PC-9 (cell line): ENCODE data around the gene PDZD7. TPM values are rescaled to one million over a fixed set of nuclear protein-coding genes. Genes with fewer than 3 reads are reported as not detected.

Experiments used
- BruUV-seq: library from RNA; stranded (reverse); fragments of 400-500 nt; replicated peaks from 2 replicates; lab custom pipeline; 2021; lab: Mats Ljungman, UMichigan
- CTCF ChIA-PET: fragments of 300-600 bp; sonication (Branson Sonifier 250); formaldehyde crosslinking; loops from one replicate; lab custom pipeline; 2022; ENCODE audit warnings: antibody characterized with exemption; lab: Charles Lee
- POLR2A ChIA-PET: fragments of 300-600 bp; sonication (Branson Sonifier 250); formaldehyde crosslinking; loops from one replicate; lab custom pipeline; 2022; ENCODE audit warnings: antibody characterized with exemption; ENCODE audit not compliant: unreplicated experiment; lab: Charles Lee
- DNase-seq, 2 experiments: peaks; one replicate each; pipeline versions ENCODE4 v3.0.0 to v3.0.0-alpha.2; 2015 to 2022; ENCODE audit warnings: mixed read lengths in 1 of 2
- H2AFZ ChIP-seq: fragments of 200-600 bp; sonication (generic); 2 replicates; pipeline ENCODE4 v1.8.1; 2017; ENCODE audit warnings: antibody characterized with exemption
- H3F3A ChIP-seq: fragments of 200-600 bp; sonication (generic); 2 replicates; pipeline ENCODE4 v1.8.1; 2017; ENCODE audit warnings: antibody characterized with exemption, mild to moderate bottlenecking, low read depth; ENCODE audit not compliant: insufficient read depth
- H3K27ac ChIP-seq: fragments of 200-600 bp; sonication (generic); 2 replicates; pipeline ENCODE4 v1.6.1; 2016; ENCODE audit warnings: mixed run types
- H3K27me3 ChIP-seq: fragments of 200-600 bp; sonication (generic); 2 replicates; pipeline ENCODE4 v1.6.1; 2016; ENCODE audit warnings: low read depth, mixed run types; ENCODE audit not compliant: insufficient read depth
- H3K36me3 ChIP-seq: fragments of 200-600 bp; sonication (generic); 2 replicates; pipeline ENCODE4 v1.6.1; 2016; ENCODE audit warnings: low read depth, mixed run types
- H3K4me1 ChIP-seq: fragments of 200-600 bp; sonication (generic); replicated peaks from 2 replicates; pipeline ENCODE4 v1.6.1; 2016; ENCODE audit warnings: mixed run types; ENCODE audit not compliant: insufficient read depth
- H3K4me2 ChIP-seq: fragments of 200-600 bp; sonication (generic); 2 replicates; pipeline ENCODE4 v1.6.1; 2017; ENCODE audit warnings: mixed run types
- H3K4me3 ChIP-seq: fragments of 200-600 bp; sonication (generic); 2 replicates; pipeline ENCODE4 v1.6.1; 2016; ENCODE audit warnings: mixed run types
- H3K79me2 ChIP-seq: fragments of 200-600 bp; sonication (generic); 2 replicates; pipeline ENCODE4 v1.6.1; 2017; ENCODE audit warnings: low read depth, mixed run types
- H3K9me2 ChIP-seq: fragments of 200-600 bp; sonication (generic); 2 replicates; pipeline ENCODE4 v1.8.1; 2017; ENCODE audit warnings: mild to moderate bottlenecking; ENCODE audit not compliant: insufficient read depth
- H3K9me3 ChIP-seq: fragments of 200-600 bp; sonication (generic); 2 replicates; pipeline ENCODE4 v1.8.1; 2016; ENCODE audit warnings: low read depth; ENCODE audit not compliant: insufficient read depth
- H4K20me1 ChIP-seq: fragments of 200-600 bp; sonication (generic); 2 replicates; pipeline ENCODE4 v1.8.1; 2017; ENCODE audit not compliant: insufficient read depth
- EZH2 ChIP-seq: fragments of 200-600 bp; sonication (generic); IDR thresholded peaks from 2 replicates; pipeline ENCODE4 v1.8.0; 2017; ENCODE audit warnings: antibody characterized with exemption, low read depth
- intact Hi-C: fragments of 100-400 bp; cut with micrococcal nuclease; formaldehyde crosslinking; loops from one replicate; pipeline ENCODE4 v1.10.0; 2022; ENCODE audit not compliant: unreplicated experiment
- total RNA-seq: library from RNA; stranded (reverse); gene quantifications from 2 replicates; pipeline ENCODE4 v1.2.3, GENCODE V29; 2021
- TF ChIP-seq, protein P1 (sequence below): fragments of 200-600 bp; sonication (generic); conservative IDR thresholded peaks from 2 replicates; pipeline ENCODE4 v1.6.1; 2017; ENCODE audit warnings: mixed run types, antibody characterized with exemption, mild to moderate bottlenecking, moderate library complexity

PDZD7 gene
- total RNA-seq, 1 experiment from 2014 or later, result 2.8 TPM

DNA sequence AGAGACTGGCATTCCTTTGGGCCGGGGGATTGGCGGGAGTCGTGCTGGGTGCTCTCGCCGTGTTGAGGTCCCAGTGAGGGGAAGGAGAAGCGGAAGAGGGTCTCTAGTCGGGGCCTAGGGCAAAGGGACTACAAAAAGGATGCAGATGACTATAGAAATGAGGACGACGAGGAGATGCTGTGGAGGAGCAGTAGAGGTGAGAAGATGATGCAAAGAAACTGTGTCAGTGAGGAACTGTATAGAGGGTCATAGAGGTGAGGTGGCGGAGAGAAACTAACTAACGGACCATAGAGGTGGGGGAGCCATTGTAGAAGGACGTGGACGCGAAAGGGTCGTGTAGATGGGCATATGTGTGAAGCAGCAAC, 43.3 kb downstream of the PDZD7 start:
- H3K4me3 ChIP-seq, result peak overlapping the region; percentile 69
- peak overlapping the region; percentile 78 for H2AFZ ChIP-seq
- CTCF ChIA-PET, result no interaction called here
- no peaks in the 10 kb centered on the region for H3K27me3 ChIP-seq
- BruUV-seq, result no TSS peak
- H3F3A ChIP-seq, result peaks cover 3% of the 10 kb centered on the region; the same call in 1 of the 2 replicates
- peak overlapping the region; percentile 30 for H3K27ac ChIP-seq
- no peaks in the 10 kb centered on the region for H3K9me3 ChIP-seq
- POLR2A ChIA-PET, result interaction anchor here (0.6 kb wide), 1 partner anchor 15 kb away, joined by 5 read pairs; no protein-coding TSS in a partner anchor
- H3K79me2 ChIP-seq, result peaks cover 47% of the 10 kb centered on the region
- no peaks in the 10 kb centered on the region for H3K9me2 ChIP-seq
- no peak for DNase-seq
- H3K4me1 ChIP-seq, result peaks cover 4% of the 10 kb centered on the region
- H3K4me2 ChIP-seq, result peak overlapping the region; percentile 94
- intact Hi-C loops, result no loop called here
- no peaks in the 10 kb centered on the region for H3K36me3 ChIP-seq
- TF ChIP-seq, protein P1, sequence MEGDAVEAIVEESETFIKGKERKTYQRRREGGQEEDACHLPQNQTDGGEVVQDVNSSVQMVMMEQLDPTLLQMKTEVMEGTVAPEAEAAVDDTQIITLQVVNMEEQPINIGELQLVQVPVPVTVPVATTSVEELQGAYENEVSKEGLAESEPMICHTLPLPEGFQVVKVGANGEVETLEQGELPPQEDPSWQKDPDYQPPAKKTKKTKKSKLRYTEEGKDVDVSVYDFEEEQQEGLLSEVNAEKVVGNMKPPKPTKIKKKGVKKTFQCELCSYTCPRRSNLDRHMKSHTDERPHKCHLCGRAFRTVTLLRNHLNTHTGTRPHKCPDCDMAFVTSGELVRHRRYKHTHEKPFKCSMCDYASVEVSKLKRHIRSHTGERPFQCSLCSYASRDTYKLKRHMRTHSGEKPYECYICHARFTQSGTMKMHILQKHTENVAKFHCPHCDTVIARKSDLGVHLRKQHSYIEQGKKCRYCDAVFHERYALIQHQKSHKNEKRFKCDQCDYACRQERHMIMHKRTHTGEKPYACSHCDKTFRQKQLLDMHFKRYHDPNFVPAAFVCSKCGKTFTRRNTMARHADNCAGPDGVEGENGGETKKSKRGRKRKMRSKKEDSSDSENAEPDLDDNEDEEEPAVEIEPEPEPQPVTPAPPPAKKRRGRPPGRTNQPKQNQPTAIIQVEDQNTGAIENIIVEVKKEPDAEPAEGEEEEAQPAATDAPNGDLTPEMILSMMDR, result no peak
- H4K20me1 ChIP-seq, result no peaks in the 10 kb centered on the region

DNA sequence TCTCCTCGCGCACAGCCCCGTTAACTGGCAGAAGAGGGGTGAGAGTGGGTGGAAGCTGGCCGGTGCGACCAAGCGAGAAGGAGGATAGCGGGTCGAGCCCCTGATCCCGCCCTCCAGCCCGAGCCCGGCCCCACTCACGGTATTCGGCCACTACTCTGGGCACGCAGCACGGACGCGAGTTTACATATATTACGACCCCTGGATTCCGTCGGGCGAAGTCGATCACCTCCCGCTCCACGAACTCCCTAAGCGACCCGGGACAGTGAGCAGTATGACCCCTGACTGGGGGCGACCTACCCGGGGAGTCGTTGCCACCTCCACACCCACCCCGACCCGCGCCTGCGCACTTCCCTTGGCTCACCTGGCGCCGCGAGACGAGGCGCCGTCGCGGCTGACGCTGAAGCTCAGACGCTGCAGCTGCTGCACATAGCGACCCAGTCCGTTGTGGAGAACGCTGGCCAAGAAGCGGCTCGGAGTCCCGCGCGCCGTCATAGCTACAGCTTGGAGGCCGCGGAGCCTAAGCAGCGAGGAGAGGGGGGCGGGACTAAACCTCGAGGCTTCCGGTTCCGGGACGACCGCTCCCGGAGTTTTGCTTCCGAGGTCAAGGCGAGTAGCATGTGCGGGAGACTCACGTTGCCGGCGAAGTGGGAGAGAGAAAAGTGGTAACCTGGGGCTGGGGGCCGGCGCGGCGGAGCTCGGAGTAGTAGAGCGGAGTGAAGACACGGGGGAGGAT, 43.8 kb downstream of the PDZD7 start, which contains the start of the genes MRPL43 and TWNK:
MRPL43 (minus strand) TSS at position 546 of the 733 bp plus-strand sequence; CDS start at position 492, 54 bp downstream.
TWNK (plus strand) TSS at position 592 of the 733 bp plus-strand sequence. CDS start 668 bp downstream, outside the sequence.
- peak within 1 kb of the TSS; percentile 94 for H3K4me2 ChIP-seq
- TF ChIP-seq EZH2, result no peak
- TF ChIP-seq, protein P1, result no peak
- no peaks in the 10 kb centered on the region for H3K27me3 ChIP-seq
- peak within 1 kb of the TSS; percentile 30 for H3K27ac ChIP-seq
- peak within 1 kb of the TSS; percentile 69 for H3K4me3 ChIP-seq
- H3K79me2 ChIP-seq, result peaks cover 47% of the 10 kb centered on the region
- no peaks in the 10 kb centered on the region for H3K9me3 ChIP-seq
- intact Hi-C loops, result no loop called here
- peak; percentile 59 to 60 for DNase-seq
- H3F3A ChIP-seq, result peaks cover 3% of the 10 kb centered on the region; the same call in 1 of the 2 replicates
- no peaks in the 10 kb centered on the region for H3K36me3 ChIP-seq
- ChIA-PET POLR2A (interaction anchor here (0.6 to 0.7 kb wide), 2 partner anchors 15 to 56 kb away, joined by 3 to 5 read pairs; no protein-coding TSS in a partner anchor), CTCF (no interaction called here)
- no peaks in the 10 kb centered on the region for H3K9me2 ChIP-seq
- peak within 1 kb of the TSS; percentile 78 for H2AFZ ChIP-seq
- no TSS peak for BruUV-seq
- no peaks in the 10 kb centered on the region for H4K20me1 ChIP-seq
- H3K4me1 ChIP-seq, result peaks cover 4% of the 10 kb centered on the region

DNA sequence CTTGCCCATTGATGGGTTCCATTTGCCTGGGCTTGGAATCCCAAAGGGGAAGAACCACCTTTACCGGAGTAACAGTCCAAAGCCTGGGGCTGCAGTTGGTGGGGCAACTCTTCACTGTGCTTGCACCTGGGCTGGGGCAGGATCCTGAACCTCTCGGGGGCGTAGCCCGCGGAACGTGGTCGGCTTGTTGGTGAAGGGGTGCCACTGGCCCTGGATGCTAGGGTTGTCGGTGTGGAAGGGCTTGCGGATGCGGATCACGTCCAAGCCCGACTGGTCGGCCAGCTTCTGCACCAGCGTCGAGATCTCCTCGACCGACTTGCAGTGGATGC, 44.3 kb downstream of the PDZD7 start:
- Histone ChIP-seq H3K79me2 (peaks cover 47% of the 10 kb centered on the region), H3K9me3 (no peaks in the 10 kb centered on the region), H3K36me3 (no peaks in the 10 kb centered on the region), H2AFZ (peak overlapping the region; percentile 78), H4K20me1 (no peaks in the 10 kb centered on the region), H3K4me3 (peak overlapping the region; percentile 69), H3K9me2 (no peaks in the 10 kb centered on the region), H3K4me2 (peak overlapping the region; percentile 94), H3K27me3 (no peaks in the 10 kb centered on the region), H3K4me1 (peaks cover 4% of the 10 kb centered on the region), H3K27ac (no peak overlapping the region), H3F3A (peaks cover 3% of the 10 kb centered on the region; the same call in 1 of the 2 replicates)
- no peak for DNase-seq
- TF ChIP-seq, protein P1, result no peak
- no peak for TF ChIP-seq EZH2
- ChIA-PET POLR2A (no interaction called here), CTCF (no interaction called here)
- TSS peak; percentile 75 for BruUV-seq
- intact Hi-C loops, result no loop called here
